ENCODE measurements around the gene GLRX5.
A peak's percentile ranks its signal among the peaks of the same experiment; 100 is the strongest.

GLRX5 gene

GRCh38 chr14:95519699-95520098 is 15.2 kb upstream of the GLRX5 start:
- DNase-seq, result peak; percentile 80 to 81

DNA sequence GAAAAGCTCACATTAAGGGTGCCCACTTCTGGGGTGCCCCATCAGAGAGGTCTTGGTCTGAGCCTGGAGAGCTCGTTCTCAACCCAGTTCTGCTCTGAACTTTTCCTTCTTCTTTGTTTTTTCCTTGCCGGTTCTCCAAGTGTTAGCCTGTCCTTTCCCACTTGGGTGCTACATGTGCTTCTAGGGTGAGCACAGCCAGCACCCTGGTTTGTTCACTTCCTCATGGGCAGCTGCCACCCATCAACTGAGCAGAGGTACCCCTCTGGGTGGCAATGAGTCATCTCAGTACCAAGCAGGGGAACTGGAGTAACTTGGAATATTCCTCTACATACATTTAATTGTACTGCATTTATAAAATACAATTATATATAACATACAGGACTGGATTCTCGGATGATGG is 14.5 kb upstream of the GLRX5 start:
- DNase-seq, result peak in 1 of 2 experiments; percentile 36

DNA sequence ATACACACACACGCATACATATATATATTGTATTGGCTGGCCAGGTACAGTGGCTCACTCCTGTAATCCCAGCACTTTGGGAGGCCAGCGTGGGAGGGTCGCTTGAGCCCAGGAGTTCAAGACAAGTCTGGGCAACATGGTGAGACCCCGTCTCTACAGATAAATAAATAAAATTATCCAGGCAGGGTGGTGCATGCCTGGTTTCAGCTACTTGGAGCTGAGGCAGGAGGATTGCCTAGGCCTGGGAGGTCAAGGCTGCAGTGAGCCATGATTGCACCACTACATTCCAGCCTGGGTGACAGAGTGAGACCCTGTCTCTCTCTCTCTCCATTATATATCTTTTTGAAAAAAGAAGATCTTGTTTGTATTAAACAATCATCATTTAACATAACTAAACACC is 13.8 kb upstream of the GLRX5 start:
- DNase-seq, result peak in 1 of 2 experiments; percentile 16

GRCh38 chr14:95522116-95522515 is 12.7 kb upstream of the GLRX5 start:
- peak in 1 of 2 experiments; percentile 21 for DNase-seq

GRCh38 chr14:95522556-95522955 is 12.3 kb upstream of the GLRX5 start:
- peak in 1 of 2 experiments; percentile 15 for DNase-seq

DNA sequence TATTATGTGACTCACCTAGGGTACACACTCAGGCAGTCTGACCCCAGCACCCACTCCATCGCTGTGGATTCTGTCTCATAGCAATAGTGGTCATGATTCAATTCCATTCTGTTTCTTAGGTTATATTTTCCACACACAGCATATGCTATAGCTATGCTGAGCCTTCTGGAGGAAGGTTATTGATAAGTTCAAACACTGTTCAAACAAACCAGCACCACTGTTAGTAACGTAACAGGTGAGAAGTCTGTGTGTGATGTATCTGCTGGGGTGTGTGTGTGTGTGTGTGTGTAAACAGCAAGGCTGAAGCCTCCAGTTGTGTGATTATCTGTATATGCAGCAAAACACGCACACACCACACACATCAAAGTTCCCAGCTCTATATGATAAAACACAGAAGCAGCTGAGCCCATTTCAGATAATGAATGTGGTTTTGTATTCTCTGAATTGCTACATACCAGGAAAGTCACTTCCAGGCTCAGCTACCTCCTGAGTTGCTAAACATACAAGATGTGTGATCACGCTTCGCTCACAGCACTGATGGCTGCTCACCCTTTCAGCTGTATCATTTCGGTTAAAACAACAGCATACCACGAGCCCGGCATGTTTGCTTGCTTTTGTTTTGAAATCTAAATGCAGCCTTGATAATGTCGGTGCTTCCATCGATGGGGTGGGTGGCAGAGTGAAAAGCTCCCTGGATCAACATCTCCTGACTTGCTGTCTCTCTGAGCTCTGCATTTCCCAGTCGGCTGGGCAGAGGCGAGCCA is 11.6 kb upstream of the GLRX5 start:
- DNase-seq, result peak; percentile 73 to 74

GRCh38 chr14:95523815-95524448 is 10.9 kb upstream of the GLRX5 start:
- peak; percentile 63 to 65 for DNase-seq

GRCh38 chr14:95524706-95525512 is 9.9 kb upstream of the GLRX5 start:
- peak in 1 of 2 experiments; percentile 19 for DNase-seq

- DNase-seq, result peak in 1 of 2 experiments; percentile 13
These were observed 8.9 kb upstream of the GLRX5 start for GRCh38 chr14:95525999-95526398.

- DNase-seq, result peak in 1 of 2 experiments; percentile 15
These were observed 8.1 kb upstream of the GLRX5 start for GRCh38 chr14:95526483-95527386.

DNA sequence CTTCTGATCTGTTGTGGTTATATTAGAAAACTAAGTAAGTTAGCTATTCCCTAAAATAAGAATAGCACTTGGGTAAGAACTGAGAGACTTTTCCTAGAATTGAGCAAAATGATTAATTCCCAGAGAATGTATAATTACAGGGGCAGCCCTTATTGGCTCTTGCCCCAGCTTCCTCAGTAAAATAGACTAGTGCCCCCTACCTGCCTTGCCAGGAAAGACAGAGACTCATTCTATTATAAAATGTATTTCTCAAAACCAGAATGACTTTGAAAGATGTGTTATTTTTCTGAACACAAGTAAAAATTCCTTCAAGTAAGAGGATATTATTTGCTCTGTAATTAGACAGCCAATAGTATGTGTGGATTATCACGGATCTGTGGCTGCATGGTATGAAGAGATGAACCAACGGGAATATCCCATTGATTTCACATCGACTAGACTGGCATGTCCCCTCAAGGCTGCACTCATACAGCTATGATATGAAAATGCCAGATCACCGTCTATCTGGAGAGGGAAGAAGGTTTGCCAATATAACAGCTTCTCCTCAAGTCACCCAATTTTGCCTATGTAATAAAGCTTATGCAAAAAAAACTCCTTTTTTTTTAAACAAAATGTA is 7.4 kb upstream of the GLRX5 start:
- peak; percentile 64 to 68 for DNase-seq

DNA sequence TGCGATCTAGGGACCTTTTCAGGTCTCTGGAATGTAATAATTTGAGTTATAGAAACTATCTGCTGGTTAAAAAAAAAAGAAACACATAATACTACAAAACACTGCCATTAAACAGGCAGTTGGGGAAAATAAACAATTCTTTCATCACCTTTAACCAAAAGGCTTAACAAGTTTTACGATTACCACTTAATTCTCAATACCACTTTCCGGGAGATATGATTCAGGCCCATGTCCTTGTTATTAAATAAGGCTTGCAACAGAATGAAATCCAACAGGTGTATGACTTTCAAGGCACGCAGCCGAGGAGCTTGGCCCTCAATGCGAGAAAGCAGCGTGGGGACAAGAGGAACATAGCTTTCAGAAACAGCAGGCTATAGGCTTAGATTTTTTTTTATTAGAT is 5.6 kb upstream of the GLRX5 start:
- DNase-seq, result no peak

GRCh38 chr14:95530473-95531276 is 4.2 kb upstream of the GLRX5 start:
- peak in 1 of 2 experiments; percentile 21 for DNase-seq

- peak in 1 of 2 experiments; percentile 10 for DNase-seq
These were observed 3.4 kb upstream of the GLRX5 start for GRCh38 chr14:95531473-95531872.

DNA sequence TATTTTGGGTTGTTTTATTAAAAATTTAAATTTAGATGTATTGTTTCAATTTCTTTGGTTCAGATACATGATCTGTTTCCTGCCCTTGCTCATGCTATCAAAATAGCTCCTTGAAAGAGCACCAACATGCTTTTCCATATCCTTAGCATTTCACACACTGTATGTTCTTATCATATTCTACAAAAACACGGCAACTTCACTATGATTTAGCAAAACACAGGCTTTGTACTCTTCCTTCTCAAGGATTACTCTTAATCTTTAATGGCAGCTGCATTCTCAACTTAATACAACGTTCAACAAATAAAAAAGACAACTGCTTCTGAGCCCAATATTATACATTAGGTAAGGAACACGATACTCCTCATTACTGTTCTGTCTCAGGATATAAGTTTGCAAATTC is 2.9 kb upstream of the GLRX5 start:
- DNase-seq, result no peak

DNA sequence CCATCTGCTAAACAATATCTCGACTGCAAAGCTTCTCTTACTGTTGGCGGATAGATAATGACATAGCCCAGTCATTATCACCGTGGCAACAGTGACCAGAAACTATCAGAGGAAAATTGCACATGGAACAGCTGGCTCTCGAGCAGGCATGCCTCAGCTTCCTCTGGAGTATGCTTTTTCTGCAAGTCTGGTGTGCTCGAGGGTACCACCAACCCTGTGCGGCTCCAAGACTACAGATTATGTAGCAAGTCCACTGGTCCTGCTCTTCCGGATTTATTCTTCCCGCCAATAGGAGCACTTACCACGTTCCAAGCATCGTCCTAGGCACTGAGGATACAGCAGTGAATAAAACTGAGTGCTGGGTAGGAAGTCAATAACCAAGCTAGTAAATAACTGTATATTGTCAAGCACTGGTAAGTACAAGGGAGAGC is 1.4 kb upstream of the GLRX5 start:
- peak; percentile 42 to 43 for DNase-seq

DNA sequence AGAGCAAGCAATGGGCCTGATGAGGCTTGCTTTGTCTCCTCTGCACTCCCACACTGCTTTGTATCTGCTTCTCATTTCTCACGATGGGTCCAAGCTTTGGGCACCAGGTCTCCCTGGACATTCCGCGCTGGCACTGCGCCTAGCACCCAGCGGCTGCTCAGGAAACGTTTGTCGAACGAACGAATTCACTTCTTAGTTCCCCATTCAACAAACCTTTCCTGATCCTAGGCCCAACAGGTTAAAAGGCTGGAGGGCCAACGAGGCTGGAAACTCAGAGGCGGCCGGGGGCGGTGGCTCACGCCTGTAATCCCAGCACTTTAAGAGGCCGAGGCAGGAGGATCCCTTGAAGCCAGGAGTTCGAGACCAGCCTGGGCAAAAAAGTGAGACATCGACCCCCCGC is 1.0 kb upstream of the GLRX5 start:
- peak; percentile 41 to 48 for DNase-seq

- peak in 1 of 2 experiments; percentile 48 for DNase-seq
These were observed 574 bp downstream of the GLRX5 start for GRCh38 chr14:95535226-95536021.

GRCh38 chr14:95536036-95536593 is 1.3 kb downstream of the GLRX5 start:
- DNase-seq, result no peak

DNA sequence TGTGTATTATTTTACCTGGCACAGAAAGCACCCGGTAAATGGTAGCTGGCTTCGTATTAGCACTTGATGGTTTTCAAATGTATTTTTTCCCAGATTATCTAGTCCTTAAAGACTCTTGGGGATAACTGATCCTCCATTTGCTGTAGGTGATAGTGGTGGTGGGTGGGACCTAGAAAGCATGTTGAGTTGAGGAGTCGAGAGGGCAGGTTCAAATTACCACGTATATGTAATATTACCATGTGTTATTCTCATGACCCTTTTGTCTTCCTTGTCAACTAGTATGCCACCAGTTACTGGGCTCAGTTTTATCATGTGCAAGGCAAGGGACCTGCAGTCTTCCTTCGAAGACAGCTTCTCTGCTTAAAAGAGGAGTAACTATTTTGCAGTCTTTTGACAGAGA is 1.8 kb downstream of the GLRX5 start:
- no peak for DNase-seq
